ENCODE results near the gene TIGD7.
"Not testable (repeated sequence)": the region's sequence is repeated elsewhere in the genome, so short reads cannot be mapped to it uniquely, and the experiment has no call there.

The TIGD7 gene

GRCh38 chr16:3282103-3282729, 23.0 kb downstream of the TIGD7 start:
- DNase-seq (ENCODE audit: low read depth, low spot score) = no peak

GRCh38 chr16:3281222-3281820, 23.9 kb downstream of the TIGD7 start:
- DNase-seq (ENCODE audit: low read depth, low spot score) = no peak

GRCh38 chr16:3276679-3277078, 28.6 kb downstream of the TIGD7 start:
- no peak for DNase-seq (ENCODE audit: low read depth, low spot score)

GRCh38 chr16:3274947-3275346, 30.3 kb downstream of the TIGD7 start:
- no peak for DNase-seq (ENCODE audit: low read depth, low spot score)

GRCh38 chr16:3274490-3274889, 30.7 kb downstream of the TIGD7 start:
- DNase-seq (ENCODE audit: low read depth, low spot score) = no peak

GRCh38 chr16:3271281-3271680, 33.9 kb downstream of the TIGD7 start:
- DNase-seq (ENCODE audit: low read depth, low spot score) = not testable (repeated sequence)

GRCh38 chr16:3270718-3271117, 34.5 kb downstream of the TIGD7 start:
- not testable (repeated sequence) for DNase-seq (ENCODE audit: low read depth, low spot score)

GRCh38 chr16:3268294-3268693, 36.9 kb downstream of the TIGD7 start:
- DNase-seq (ENCODE audit: low read depth, low spot score) = no peak

- DNase-seq (ENCODE audit: low read depth, low spot score) = no peak
These were observed 38.2 kb downstream of the TIGD7 start for GRCh38 chr16:3266873-3267537.

- DNase-seq (ENCODE audit: low read depth, low spot score) = peak; percentile 86
These were observed 40.8 kb downstream of the TIGD7 start for GRCh38 chr16:3264137-3265036.

- no peak for DNase-seq (ENCODE audit: low read depth, low spot score)
These were observed 42.7 kb downstream of the TIGD7 start for GRCh38 chr16:3262517-3262916.

- no peak for DNase-seq (ENCODE audit: low read depth, low spot score)
These were observed 45.4 kb downstream of the TIGD7 start for GRCh38 chr16:3259836-3260235.

GRCh38 chr16:3256866-3257465, 48.3 kb downstream of the TIGD7 start:
- no peak for DNase-seq (ENCODE audit: low read depth, low spot score)

GRCh38 chr16:3256146-3256865, 48.9 kb downstream of the TIGD7 start, which contains the start of gene MEFV:
Gene MEFV (minus strand): TSS chr16:3256633. CDS start chr16:3256587, 46 bp downstream.
- DNase-seq (ENCODE audit: low read depth, low spot score) = no peak

GRCh38 chr16:3254309-3254708, 50.9 kb downstream of the TIGD7 start:
- no peak for DNase-seq (ENCODE audit: low read depth, low spot score)

GRCh38 chr16:3252967-3253366, 52.3 kb downstream of the TIGD7 start:
- DNase-seq (ENCODE audit: low read depth, low spot score) = no peak

GRCh38 chr16:3249451-3249850, 55.8 kb downstream of the TIGD7 start:
- no peak for DNase-seq (ENCODE audit: low read depth, low spot score)

GRCh38 chr16:3249020-3249419, 56.2 kb downstream of the TIGD7 start:
- no peak for DNase-seq (ENCODE audit: low read depth, low spot score)

All from smooth muscle cell of the brain vasculature (primary cell).